Stimulated activated CD4-positive, alpha-beta T cell treated with anti-CD3 and anti-CD28 coated beads, Interleukin-12 subunit alpha, Interleukin-12 subunit beta, amount 100 ng/mL, for 4 hours (primary cell): ENCODE data around the gene RASAL2.
"Not testable (repeated sequence)": the region's sequence is repeated elsewhere in the genome, so short reads cannot be mapped to it uniquely, and the experiment has no call there.

Source experiments
- DNase-seq: peaks from one replicate; pipeline ENCODE4 v3.0.0-alpha.2; 2020

The RASAL2 gene

GRCh38 chr1:178241837-178242236 is 147.9 kb downstream of the RASAL2 start:
- no peak for DNase-seq

DNA sequence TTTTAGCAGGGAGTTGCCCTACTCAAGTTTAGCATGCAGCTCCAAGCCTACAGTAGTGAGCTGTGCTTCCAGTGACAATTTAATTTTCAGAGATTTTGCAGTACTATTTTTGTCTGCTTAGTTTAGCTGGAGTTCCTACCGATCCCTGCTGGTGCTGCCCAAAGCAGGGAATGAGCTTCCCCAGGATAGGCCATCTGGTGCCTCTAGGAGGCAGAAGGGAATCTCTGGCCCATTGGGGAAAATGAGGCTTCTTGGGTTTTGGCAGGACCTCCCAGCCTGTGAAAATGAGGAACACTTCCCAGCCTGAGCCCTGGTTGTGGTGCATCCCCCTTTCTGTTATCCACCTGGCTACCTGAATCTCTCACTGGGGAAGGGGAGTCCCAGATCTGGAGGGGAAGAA is 149.2 kb downstream of the RASAL2 start:
- no peak for DNase-seq

DNA sequence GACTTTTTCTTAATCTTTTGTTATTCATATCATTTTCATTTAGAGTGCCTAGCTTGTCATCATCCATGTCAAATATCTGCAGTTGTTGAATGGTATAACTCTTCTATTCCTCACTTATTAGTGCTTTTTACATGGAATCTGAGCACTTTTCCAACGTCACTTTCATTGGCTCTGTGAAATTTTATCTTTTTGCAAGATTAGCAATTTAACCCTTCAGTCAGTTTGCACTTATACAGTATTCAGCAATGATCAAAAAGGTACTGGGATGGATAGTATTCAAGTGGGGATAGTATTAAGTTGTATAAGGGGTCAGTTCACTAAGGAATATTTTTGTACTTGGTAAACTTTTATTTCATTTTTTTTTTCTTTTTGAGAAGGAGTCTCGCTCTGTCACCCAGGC is 150.0 kb downstream of the RASAL2 start:
- no peak for DNase-seq

DNA sequence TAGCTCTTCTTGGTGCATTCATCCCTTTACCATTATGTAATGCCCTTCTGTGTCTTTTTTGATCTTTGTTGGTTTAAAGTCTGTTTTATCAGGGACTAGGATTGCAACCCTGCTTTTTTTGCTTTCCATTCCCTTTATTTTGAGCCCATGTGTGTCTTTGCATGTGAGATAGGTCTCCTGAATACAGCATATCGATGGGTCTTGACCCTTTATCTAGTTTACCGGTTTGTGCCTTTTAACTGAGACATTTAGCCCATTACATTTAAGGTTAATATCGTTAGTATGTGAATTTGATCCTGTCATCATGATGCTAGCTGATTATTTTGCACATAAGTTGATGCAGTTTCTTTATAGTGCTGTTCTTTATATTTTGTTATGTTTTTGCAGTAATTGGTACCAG is 154.4 kb downstream of the RASAL2 start:
- DNase-seq: not testable (repeated sequence)

DNA sequence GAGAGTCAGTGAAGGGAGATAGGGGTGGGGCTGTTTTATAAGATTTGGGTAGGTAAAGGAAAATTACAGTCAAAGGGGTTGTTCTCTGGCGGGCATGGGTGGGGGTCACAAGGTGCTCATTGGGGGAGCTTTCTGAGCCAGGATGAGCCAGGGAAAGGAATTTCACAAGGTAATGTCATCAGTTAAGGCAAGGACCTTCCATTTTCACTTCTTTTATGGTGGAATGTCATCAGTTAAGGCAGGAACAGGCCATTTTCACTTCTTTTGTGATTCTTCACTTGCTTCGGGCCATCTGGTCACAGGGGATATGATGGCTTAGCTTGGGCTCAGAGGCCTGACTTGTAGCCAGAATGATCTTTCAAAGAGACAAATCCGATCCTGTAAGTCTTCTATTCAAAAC is 159.7 kb downstream of the RASAL2 start:
- DNase-seq: not testable (repeated sequence)

GRCh38 chr1:178254433-178254832 is 160.5 kb downstream of the RASAL2 start:
- no peak for DNase-seq

- no peak for DNase-seq
Observed at GRCh38 chr1:178258536-178258935, 164.6 kb downstream of the RASAL2 start.

DNA sequence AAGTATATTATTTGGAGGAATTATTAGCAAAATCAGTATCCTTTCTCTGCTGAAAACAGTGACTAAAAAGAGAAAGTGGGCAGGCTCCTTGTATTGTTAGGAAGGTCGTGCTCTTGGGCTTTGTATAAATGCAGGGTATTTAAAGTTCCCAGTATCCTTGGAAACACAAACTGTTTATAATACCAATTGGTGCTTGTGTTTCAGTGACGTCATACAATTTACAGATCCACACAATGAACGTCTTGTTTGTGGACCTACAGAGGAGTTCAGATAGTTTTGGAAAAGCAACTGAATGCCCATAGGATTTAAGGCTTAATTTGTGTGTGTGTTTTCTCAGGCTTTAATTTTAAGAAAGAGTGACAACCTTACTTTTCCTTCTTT is 168.2 kb downstream of the RASAL2 start:
- DNase-seq: no peak

- DNase-seq: no peak
Observed at GRCh38 chr1:178263341-178263740, 169.4 kb downstream of the RASAL2 start.

DNA sequence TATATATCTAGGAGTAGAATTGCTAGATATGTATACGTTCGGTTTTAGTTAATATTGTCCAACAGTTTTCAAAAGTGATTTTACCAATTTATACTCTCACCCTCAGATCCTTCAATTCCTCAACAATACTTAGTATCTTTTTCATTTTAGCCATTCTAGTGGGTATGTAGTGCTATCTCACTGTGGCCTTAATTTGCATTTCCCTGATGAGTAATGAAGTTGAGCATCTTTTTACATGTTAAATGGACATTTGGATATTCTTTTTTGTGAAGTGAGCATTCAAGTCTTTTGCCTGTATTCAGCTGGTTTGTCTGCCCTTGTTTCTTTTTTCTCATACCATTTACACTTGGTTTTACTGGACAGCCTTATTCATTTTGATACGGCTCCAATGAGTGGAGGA is 172.2 kb downstream of the RASAL2 start:
- no peak for DNase-seq

- no peak for DNase-seq
Observed at GRCh38 chr1:178266619-178267066, 172.7 kb downstream of the RASAL2 start.

DNA sequence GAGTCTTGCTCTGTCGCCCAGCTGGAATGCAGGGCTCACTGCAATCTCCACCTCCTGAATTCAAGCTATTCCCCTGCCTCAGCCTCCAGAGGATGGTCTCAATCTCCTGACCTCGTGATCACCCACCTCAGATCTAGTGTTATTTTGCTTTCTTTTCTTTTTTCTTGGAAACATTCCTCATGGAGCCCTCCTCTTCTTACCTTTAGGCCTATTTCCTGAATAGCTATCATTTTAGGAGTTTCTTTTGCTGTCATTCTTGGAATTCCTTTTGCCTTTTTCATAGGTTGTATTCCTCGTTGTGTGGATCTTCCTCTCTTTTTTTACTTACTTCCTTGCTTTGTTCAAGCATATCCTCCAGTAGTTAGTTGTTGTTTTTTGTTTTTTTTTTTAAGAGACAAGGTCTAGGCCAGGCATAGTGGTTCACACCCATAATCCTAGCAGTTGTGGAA is 173.8 kb downstream of the RASAL2 start:
- DNase-seq: no peak

- no peak for DNase-seq
Observed at GRCh38 chr1:178271471-178271870, 177.6 kb downstream of the RASAL2 start.

GRCh38 chr1:178273707-178274410 is 180.0 kb downstream of the RASAL2 start:
- no peak for DNase-seq

DNA sequence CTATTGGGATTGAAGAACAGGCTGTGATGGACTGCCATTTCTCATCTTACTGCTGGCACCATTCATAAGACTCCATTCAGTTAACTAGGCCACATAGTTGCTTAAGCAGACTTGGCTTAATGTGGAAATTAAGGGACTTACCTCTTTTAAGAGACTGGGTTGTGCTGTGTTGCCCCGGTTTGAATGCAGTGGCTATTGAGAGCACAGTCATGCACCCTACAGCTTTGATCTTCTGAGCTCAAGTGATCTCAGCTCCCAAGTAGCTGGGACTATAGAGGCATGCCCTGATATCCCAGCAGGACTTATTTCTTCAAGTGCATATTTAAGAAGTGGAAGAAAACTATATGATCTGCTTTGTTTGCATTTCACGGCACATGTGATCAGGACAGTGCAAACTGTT is 181.1 kb downstream of the RASAL2 start:
- no peak for DNase-seq

DNA sequence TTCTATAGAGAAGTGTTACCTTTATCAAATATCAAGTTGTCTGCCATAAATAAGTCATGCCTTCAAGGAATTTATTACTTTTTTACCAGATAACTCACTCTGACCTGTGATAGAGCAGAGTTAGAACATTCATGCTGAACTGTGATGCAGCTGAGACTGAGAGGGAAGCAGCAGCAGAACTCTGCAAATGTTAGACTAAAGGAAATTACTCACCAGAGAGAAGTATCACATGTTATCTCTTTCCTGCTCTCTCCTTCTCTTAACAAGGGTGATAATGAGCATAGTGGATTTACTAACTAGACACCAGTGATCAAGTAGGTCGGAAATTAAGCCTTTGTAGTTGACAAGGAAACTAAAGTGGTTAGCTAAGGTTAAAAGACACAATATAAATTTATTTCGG is 181.6 kb downstream of the RASAL2 start:
- no peak for DNase-seq

GRCh38 chr1:178277793-178278530 is 184.1 kb downstream of the RASAL2 start:
- no peak for DNase-seq

DNA sequence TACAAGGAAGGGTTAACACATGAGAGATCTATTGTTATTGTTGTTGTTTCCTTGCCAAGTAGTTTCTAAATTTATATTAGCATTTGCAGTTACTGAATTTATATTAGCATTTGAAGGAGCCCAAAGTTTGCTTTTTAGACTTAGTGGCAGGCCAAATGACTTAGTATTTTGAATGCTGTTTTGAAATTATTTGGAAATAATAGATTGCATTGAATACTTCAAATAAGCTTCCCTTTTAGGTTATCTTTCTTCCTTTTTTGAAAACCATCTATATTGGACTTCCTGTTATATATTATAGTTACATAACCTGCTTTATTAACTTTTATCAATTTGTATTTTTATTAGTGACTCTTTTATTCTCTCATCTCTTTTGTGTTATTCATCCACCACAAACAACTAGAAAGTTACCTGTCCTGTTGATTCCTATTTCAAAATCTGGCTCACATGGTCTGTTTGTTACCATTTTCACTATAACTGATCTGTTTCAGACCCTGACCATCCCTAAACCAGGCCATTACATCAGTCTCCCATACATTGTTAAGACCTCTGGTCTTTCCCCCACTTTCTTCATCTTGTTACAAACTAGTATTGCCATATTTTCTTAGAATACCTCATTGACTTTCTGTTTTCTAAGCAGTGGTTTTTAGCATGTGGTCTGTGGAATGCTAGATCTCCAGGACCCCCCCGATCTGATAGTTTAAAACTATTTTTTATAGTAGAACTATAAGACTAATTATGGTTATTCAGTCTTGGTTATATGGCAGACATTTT is 185.2 kb downstream of the RASAL2 start:
- no peak for DNase-seq

DNA sequence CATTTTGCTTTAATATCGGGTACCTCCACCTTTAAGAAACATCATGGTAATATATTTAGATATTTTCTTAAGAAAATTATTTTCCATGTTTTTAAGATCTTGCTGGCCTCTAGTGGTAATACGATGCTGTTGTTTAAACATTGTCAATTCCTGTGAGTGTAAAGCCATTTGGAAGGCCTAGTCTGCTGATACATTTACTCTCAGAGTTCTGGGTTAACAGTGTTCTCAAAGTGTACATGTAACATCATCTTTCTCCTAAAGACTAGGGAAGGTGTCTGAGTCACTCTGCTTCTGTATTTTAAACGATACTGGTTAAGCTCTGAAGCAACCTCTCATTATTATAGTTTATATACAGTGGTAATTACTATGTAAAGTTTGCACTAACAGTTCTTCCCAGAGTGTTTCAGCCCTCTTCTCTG is 189.1 kb downstream of the RASAL2 start:
- no peak for DNase-seq

DNA sequence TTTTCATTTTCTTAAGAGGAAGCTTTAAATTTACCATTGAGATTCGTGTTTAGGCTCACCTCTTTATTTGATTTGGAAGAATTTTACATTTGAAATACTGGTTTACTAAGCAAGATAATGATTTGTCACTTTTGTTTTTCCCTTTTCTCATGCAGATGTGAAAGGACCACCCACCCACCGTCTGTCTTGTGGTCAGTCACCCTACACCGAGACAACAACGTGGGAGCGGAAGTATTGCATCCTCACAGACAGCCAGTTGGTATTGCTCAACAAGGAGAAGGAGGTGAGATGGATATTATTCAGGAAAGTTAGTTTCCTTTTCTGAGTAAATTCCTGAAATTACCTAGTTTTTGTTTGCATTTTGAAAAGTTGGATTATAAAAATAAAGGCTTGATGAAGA is 189.5 kb downstream of the RASAL2 start:
- DNase-seq: no peak

DNA sequence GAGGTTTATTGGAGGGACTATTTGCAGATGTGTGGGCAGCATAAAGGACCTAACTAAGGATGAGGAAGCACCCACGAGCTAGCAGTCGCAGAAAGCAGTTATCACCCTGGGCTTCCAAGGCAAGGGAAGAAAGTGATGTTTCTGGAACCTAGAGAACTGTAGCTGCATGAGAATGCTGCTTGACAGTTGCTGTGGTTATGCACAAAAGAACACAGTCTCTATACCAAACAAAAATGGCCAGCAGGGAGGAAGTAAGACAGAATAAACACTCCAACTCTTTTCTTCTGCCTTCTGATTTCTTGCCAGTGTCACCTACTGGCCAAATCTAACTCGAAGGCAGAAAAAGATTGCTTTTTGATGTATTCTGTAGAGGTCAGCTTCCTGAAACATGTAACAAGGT is 190.2 kb downstream of the RASAL2 start:
- DNase-seq: no peak

GRCh38 chr1:178291166-178291565 is 197.3 kb downstream of the RASAL2 start:
- no peak for DNase-seq

GRCh38 chr1:178294654-178295053 is 200.8 kb downstream of the RASAL2 start:
- no peak for DNase-seq

GRCh38 chr1:178300352-178300699 is 206.4 kb downstream of the RASAL2 start:
- no peak for DNase-seq
